NCI-H526 (cell line): Measurements from ENCODE around the gene ZNF32.
A peak's percentile ranks its signal among the peaks of the same experiment; 100 is the strongest.

ENCODE experiments used
- DNase-seq, 2 experiments: peaks; one replicate each; lab custom pipeline; 2025; lab: John Stamatoyannopoulos, UW

ZNF32 gene

DNA sequence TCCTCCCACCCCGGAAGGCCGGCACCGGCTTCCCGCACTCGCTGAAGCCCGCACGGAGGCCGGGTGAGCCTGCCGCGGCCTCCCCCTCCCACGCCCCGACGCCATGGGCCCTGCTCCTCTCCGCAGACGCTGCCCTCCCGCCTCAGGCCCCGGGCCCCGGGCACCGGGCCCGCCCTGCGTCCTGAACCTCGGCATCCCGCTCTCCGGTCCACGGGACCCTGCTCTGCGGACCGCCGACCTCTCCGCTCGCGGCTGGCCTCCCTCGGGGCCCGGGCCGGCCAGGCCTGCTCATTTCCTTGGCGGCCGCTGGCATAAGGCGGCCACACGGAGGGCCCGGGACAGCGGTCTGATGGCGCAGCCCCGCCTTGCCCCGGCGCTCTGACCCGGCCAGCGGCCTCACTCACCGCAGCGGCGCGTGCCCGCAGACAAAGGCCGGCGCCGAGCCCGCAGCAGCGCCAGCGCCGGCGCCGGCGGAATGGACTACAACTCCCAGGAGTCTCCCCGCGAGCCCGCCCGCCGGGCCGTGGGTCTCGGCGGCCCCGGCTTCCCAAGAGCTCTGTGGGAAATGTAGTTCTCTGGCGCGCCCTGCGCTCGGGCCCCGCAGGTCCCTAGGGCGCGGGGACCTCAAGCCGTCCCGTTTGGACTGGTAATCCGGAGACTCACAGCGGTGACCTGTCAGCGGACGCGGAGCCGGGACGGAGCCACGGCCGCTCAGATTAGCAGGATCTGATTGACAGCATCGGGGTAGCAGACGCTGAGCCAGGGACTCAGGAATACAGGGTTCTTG lies at the start of gene ZNF32:
Gene ZNF32 (minus strand): TSS at position 484 of the 787 bp plus-strand sequence. CDS start 2,748 bp downstream, outside the sequence.
- peak; percentile 17 to 80 for DNase-seq

DNA sequence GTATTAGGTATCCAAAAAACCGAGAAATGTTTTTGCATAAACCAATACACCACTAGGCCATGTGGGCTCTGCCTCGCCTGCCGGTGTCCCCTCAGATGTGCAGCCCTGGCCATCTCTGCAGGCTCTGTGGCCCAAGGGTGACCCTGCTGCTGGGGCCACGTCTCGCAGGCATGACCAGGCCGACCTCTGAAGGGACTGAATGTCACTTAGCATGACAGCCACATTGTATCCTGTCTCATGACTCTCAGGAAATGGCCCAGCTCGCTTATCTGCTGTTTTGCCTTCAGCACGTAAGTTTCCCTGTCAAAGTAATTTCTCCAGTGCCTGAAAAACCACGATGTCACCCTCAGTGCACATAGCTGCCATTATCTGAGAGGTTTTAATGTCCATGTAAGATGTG lies 49.5 kb upstream of the ZNF32 start:
- no peak for DNase-seq

DNA sequence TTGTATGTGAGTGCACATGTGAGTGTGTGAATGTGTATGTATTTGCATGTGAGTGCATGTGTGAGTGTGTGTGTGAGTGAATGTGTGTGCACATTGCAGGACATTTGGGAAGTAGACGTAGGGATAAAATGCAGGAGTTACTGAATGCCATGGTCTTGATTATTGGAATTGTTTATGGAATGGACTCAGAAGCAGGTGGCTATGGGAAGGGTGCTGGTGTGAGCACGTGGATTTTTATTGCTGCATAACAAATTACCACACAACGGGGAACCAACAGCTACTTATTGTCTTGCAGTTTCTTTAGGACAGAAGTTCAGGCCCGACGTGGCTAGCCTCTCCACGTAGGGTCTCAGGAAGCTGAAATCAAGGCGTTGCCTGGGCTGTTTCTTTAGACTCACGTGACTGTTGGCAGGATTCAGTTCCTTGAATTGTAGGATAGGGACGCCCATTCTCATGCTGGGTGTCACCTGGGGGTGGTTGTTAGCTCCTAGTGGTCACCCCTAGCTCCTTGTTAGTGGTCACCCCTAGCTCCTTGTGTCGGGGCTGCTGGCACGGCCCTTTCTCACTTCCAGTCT lies 48.3 kb upstream of the ZNF32 start:
- DNase-seq, result no peak

GRCh38 chr10:43695730-43696129 lies 47.0 kb upstream of the ZNF32 start:
- DNase-seq, result no peak

GRCh38 chr10:43695321-43695720 lies 46.6 kb upstream of the ZNF32 start:
- DNase-seq, result no peak

DNA sequence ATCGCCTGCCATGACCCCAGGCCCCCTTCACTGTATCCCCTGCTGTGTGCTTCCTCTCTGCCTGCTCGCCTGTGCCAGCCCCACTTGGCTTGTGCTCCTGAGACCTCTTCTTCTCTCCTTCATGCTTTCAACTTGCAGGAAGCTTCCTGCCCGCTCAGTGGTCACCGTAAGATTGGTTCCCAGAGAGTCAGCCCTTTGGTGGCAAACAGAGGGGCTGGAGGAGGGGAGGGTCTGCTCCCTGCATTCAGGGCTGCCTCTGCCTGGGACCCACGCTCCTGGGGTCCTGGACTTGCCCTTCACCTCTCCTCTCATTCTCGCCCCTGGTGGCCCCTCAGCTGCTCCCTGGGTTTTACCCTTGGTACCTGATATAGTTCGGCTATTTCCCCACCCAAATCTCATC lies 45.8 kb upstream of the ZNF32 start:
- no peak for DNase-seq

DNA sequence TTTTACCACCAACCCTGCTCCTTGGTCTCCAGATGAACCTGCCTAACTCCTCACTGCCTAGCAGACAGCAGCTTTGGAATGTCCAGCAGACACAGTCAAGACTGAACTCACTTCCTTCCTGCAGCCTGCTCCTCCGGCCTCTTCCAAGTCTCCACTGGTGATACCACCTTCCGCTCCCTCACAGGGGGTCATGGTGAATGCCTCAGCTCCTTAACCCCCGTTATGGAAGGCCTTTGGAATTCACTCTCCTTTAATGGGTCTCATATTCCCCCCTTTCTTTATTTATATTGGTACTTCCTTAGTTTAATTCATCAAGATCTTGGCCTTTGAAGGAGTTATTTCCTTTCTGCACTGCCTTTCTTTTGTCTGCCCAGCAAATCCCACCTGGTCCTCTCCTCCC lies 44.9 kb upstream of the ZNF32 start:
- no peak for DNase-seq

GRCh38 chr10:43692051-43692825 lies 43.6 kb upstream of the ZNF32 start:
- DNase-seq, result no peak

DNA sequence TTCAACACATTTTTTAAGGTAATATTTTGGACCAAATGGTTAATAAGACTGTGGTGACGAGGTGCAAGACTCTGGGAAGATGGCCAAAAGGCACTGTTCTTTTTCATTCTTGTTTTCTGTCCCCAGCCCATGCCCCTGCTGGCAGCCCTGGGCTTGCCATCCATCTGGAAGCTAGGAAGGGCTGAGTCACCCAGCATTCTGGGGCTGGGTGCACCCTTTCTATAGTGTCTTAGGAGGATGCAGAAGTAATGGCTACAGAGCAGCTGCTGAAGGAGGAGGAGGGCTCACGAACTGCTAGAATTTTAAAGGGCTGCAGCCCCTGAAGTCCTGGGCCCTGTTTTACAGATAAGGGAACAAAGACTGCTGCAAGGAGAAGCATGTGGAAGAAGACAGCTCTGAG lies 42.8 kb upstream of the ZNF32 start:
- no peak for DNase-seq

GRCh38 chr10:43689955-43690771 lies 41.5 kb upstream of the ZNF32 start:
- DNase-seq, result peak in 1 of 2 experiments; percentile 52

- peak in 1 of 2 experiments; percentile 25 for DNase-seq
Observed at GRCh38 chr10:43689618-43689954, 40.9 kb upstream of the ZNF32 start.

GRCh38 chr10:43689007-43689491 lies 40.4 kb upstream of the ZNF32 start:
- DNase-seq, result no peak

DNA sequence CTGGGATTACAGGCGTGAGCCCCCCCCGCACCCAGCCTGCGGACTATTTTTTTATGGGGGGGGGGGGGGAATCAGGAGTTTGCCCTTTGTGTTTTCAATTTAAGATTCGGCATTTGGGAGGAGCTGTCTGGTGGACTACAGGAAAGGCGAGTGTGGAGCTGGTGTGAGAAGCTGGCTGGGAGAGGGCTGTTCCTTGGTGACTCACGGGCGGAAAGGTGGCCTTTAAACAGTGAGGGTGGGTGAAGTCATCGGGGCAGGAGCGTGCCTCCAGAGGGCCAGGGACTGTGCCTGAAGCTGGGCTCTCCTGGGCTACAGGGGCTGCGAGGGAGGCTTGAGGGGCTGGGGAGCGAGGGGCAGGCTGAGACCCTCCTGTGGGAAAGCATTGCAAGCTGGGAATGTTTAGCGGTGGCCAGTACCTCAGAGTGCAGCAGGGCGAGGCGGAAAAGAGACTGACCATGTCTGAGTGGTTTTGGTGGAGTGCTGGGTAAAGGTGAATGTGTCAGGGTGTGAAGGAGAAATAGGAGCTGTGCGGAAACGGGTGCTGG lies 39.7 kb upstream of the ZNF32 start:
- DNase-seq, result no peak

DNA sequence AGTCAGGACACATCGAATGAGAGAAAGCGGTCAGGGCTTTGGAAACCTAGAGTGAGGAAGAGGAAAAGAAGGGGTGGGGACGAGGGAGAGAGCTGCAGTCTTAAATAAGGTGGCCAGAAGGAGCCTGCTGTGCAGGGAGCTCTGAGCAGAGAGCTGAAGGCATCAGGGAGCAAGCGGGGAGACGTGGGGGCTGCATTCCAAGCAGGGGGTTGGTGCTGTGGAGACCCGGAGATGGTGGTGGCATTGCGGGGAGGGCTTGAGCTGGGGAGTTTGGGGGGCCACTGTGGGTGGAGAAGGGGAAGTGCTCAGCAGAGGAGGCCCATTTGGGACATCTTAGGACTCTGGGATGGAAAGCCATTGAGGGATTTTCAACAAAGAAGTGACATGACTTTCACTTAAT lies 38.7 kb upstream of the ZNF32 start:
- DNase-seq, result no peak

DNA sequence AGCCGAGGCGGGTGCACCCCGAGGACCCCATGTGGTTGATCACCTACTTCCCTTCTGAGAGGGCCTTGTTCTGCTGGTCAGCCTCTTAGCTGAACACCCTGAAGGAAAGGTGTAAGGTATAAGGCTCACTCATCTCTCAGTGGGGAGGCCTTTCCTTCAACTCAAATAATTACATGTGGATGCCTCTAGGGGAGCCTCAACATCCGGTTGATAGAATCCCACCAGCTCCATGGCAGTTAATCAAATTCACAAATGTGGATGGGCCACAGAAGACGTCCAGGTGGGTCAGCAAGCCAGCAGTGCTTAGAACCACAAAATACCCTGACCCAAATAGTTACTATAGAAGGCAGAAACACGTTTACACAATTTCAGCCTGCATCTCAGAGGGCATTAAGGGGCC lies 37.7 kb upstream of the ZNF32 start:
- no peak for DNase-seq

DNA sequence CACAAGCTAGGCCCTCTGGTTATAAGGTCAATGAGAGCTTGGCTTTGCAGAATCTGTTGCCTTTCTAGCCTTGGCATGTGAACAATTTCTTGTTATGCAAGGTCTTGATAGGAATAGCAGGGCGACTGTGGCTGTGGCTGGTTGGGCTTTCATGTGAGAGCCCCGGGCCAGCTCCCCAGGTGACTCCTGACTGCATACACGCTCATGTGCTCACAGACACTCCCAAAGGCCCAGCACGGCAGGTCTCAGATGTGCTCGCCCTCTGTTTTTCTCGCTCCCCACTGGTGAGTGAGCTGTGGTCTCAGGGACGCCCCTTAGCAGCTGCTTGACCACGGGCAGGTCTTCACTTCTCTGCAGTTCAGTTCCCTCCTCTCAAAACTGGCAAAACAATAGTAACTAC lies 37.1 kb upstream of the ZNF32 start:
- no peak for DNase-seq

- no peak for DNase-seq
Observed at GRCh38 chr10:43684292-43684559, 35.5 kb upstream of the ZNF32 start.

- DNase-seq, result peak in 1 of 2 experiments; percentile 18
Observed at GRCh38 chr10:43683451-43684291, 35.0 kb upstream of the ZNF32 start.

DNA sequence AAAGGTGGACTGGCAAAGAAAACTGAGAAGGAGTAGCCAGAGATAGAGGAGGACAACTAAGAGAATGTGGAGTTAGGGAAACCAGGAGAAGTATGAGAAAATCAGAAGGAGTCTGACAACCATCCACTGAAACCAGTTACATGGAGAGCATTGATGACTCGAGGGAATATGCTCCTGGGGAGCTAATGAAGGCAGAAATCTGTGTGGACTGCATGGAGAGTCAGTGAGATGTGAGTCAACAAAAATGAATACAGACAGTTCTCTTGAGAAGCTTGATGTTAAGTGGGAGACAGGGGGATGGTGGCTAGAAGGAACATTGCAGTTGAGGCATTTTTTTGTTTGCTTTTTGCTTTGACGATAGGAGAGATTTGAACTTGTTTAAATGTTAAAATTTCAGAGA lies 34.3 kb upstream of the ZNF32 start:
- DNase-seq, result no peak

DNA sequence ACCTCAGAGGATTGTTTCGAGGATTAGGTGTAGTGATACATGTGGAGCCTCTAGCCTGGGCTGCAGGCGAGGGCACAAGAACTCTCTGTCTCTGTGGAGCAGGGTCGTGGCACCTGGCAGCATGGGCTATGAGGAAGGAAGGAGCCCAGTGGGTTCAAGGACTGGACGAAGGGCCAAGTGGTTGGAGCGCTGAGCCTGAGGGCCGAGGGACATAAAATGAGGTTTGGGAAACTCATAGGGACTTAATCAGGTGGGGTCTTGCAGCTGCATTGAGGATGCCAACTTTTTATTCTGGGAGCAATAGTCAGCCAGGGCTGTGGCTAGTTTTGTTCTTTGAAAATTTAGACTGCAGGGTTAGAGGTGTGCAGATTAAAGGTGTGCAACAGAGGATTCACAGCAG lies 33.0 kb upstream of the ZNF32 start:
- DNase-seq, result no peak

GRCh38 chr10:43681220-43681619 lies 32.5 kb upstream of the ZNF32 start:
- DNase-seq, result no peak
